Activated CD8-positive, alpha-beta T cell treated with anti-CD3 and anti-CD28 coated beads, Interleukin-2, amount 10 ng/mL, durations not matched to agents 7 days and 5 days (primary cell): ENCODE results near the gene ARHGAP33. TPM values are rescaled to one million over a fixed set of nuclear protein-coding genes. Genes with fewer than 3 reads are reported as not detected.

Experiments
- ATAC-seq: fragments of 150-1000 bp; cut with Tn5 transposase; one replicate; pipeline ENCODE4 v1.10.0; 2021; ENCODE audit warnings: moderate library complexity
- CTCF ChIA-PET: fragments of 350-600 bp; sonication (Branson Sonifier 250); formaldehyde crosslinking; loops from one replicate; lab custom pipeline; 2021; ENCODE audit warnings: antibody characterized with exemption; lab: Charles Lee
- POLR2A ChIA-PET: fragments of 350-600 bp; sonication (Branson Sonifier 250); formaldehyde crosslinking; loops from one replicate; lab custom pipeline; 2021; ENCODE audit warnings: antibody characterized with exemption; lab: Charles Lee
- DNase-seq: peaks from one replicate; pipeline ENCODE4 v3.0.0-alpha.2; 2020
- H3K27ac Mint-ChIP-seq: one replicate; pipeline ENCODE4 v1.8.0; 2021; ENCODE audit warnings: mild to moderate bottlenecking, mixed read lengths
- H3K27me3 Mint-ChIP-seq: one replicate; pipeline ENCODE4 v1.8.0; 2021; ENCODE audit warnings: low read depth, mixed read lengths
- H3K36me3 Mint-ChIP-seq: one replicate; pipeline ENCODE4 v1.8.0; 2021; ENCODE audit warnings: low read depth, mixed read lengths
- H3K4me1 Mint-ChIP-seq: one replicate; pipeline ENCODE4 v1.8.0; 2021; ENCODE audit warnings: low read depth, mixed read lengths
- H3K4me3 Mint-ChIP-seq: one replicate; pipeline ENCODE4 v1.8.0; 2021; ENCODE audit warnings: mild to moderate bottlenecking, mixed read lengths
- H3K9me3 Mint-ChIP-seq: one replicate; pipeline ENCODE4 v1.8.0; 2022; ENCODE audit warnings: mixed read lengths; ENCODE audit not compliant: insufficient read depth
- total RNA-seq, 2 experiments: library from RNA; stranded (reverse); gene quantifications; one replicate each; pipeline ENCODE4 v1.2.3, GENCODE V29; 2021

ARHGAP33 gene
- total RNA-seq, 2 experiments from 2014 or later = 66.6 to 71.0 TPM

- H3K27me3 Mint-ChIP-seq = no peaks in the 10 kb centered on the region
- no peak overlapping the region for H3K4me3 Mint-ChIP-seq
- peaks cover 20% of the 10 kb centered on the region for H3K36me3 Mint-ChIP-seq
- ATAC-seq (no peak), DNase-seq (no peak)
- no peaks in the 10 kb centered on the region for H3K4me1 Mint-ChIP-seq
- H3K9me3 Mint-ChIP-seq = no peaks in the 10 kb centered on the region
- ChIA-PET POLR2A (no interaction called here), CTCF (no interaction called here)
- no peak overlapping the region for H3K27ac Mint-ChIP-seq
These were observed 9.4 kb downstream of the ARHGAP33 start for GRCh38 chr19:35784503-35785338.

- CTCF ChIA-PET = no interaction called here
These were observed 9.9 kb downstream of the ARHGAP33 start for GRCh38 chr19:35785339-35785627.

GRCh38 chr19:35786299-35787160, 11.2 kb downstream of the ARHGAP33 start:
- ATAC-seq (no peak), DNase-seq (no peak)
- ChIA-PET POLR2A (interaction anchor here (0.6 to 0.8 kb wide), 2 partner anchors 14 to 41 kb away, joined by 3 read pairs; partner anchors contain the start of genes PSENEN and U2AF1L4), CTCF (no interaction called here)
- Mint-ChIP-seq H3K4me1 (no peaks in the 10 kb centered on the region), H3K27me3 (no peaks in the 10 kb centered on the region), H3K27ac (no peak overlapping the region), H3K9me3 (no peaks in the 10 kb centered on the region), H3K36me3 (peaks cover 11% of the 10 kb centered on the region), H3K4me3 (no peak overlapping the region)

More at GRCh38 chr19:35785339-35785627, 9.9 kb downstream of the ARHGAP33 start:
- no peak for ATAC-seq
- Mint-ChIP-seq H3K4me3 (no peak overlapping the region), H3K27me3 (no peaks in the 10 kb centered on the region), H3K36me3 (peaks cover 17% of the 10 kb centered on the region), H3K27ac (no peak overlapping the region), H3K9me3 (no peaks in the 10 kb centered on the region), H3K4me1 (no peaks in the 10 kb centered on the region)
- DNase-seq = no peak
- POLR2A ChIA-PET = no interaction called here

GRCh38 chr19:35787227-35787799, 11.9 kb downstream of the ARHGAP33 start:
- DNase-seq (no peak), ATAC-seq (no peak)
- POLR2A ChIA-PET = no interaction called here
- CTCF ChIA-PET = no interaction called here
- H3K27me3 Mint-ChIP-seq = no peaks in the 10 kb centered on the region
- no peak overlapping the region for H3K4me3 Mint-ChIP-seq
- H3K27ac Mint-ChIP-seq = no peak overlapping the region
- no peaks in the 10 kb centered on the region for H3K9me3 Mint-ChIP-seq
- no peaks in the 10 kb centered on the region for H3K4me1 Mint-ChIP-seq
- peaks cover 8% of the 10 kb centered on the region for H3K36me3 Mint-ChIP-seq

- ChIA-PET POLR2A (no interaction called here), CTCF (interaction anchor here (1.8 kb wide), 1 partner anchor 31 kb away, joined by 4 read pairs; no protein-coding TSS in a partner anchor)
- Mint-ChIP-seq H3K27ac (no peak overlapping the region), H3K9me3 (no peaks in the 10 kb centered on the region), H3K4me3 (no peak overlapping the region), H3K4me1 (no peaks in the 10 kb centered on the region), H3K36me3 (peaks cover under 1% of the 10 kb centered on the region), H3K27me3 (peaks cover 3% of the 10 kb centered on the region)
- ATAC-seq (no peak), DNase-seq (no peak)
These were observed 13.0 kb downstream of the ARHGAP33 start for GRCh38 chr19:35788205-35788960.

DNA sequence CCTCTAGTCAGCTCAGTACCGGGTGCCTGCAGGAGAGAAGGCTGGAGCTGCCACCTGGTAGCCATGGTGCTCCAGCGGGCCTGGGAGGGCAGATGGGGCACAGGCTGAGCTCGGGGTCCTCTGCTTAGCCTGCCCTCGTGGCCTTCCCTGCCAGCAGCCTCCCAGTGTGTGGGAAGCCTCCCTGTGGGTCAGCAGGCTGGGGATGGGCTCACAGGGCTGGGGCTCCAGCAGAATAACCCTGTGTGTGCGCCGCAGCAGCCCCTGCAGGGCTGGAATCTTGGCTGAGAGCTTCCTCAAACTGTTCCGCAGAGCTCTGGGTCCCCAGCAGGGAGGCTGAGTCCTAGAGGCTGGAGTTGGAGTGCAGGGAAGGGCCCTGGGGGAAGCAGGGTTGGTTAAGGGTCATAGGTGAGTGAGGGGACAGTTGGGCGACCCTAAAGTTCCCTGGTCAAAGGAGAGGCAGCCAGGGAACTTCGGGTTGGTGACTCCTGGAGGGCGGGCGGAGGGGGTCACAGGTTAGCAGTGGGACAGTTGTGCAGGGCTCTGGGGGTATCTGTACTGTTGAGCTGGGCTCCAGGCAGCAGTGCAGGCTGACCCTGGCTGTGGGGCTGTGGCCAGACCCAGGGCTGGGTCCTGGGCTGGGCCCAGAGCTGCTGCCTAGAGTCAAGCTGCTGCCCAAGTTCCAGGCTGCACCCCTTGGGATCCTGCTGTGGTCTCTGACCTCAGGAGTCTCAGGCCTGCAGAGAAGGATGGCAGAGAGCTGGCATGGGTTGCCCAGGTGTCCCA, 14.0 kb downstream of the ARHGAP33 start:
- Mint-ChIP-seq H3K27ac (no peak overlapping the region), H3K27me3 (peaks cover 3% of the 10 kb centered on the region), H3K36me3 (no peaks in the 10 kb centered on the region), H3K4me1 (no peaks in the 10 kb centered on the region), H3K9me3 (no peaks in the 10 kb centered on the region), H3K4me3 (no peak overlapping the region)
- POLR2A ChIA-PET = no interaction called here
- CTCF ChIA-PET = interaction anchor here (1.8 kb wide), 1 partner anchor 30 kb away, joined by 4 read pairs; no protein-coding TSS in a partner anchor
- ATAC-seq (no peak), DNase-seq (no peak)

GRCh38 chr19:35789978-35790944, 14.9 kb downstream of the ARHGAP33 start:
- H3K27ac Mint-ChIP-seq = no peak overlapping the region
- H3K36me3 Mint-ChIP-seq = no peaks in the 10 kb centered on the region
- ChIA-PET POLR2A (no interaction called here), CTCF (interaction anchor here (1.0 to 1.8 kb wide), 2 partner anchors 29 to 141 kb away, joined by 4 read pairs; no protein-coding TSS in a partner anchor)
- DNase-seq = no peak
- H3K4me1 Mint-ChIP-seq = no peaks in the 10 kb centered on the region
- H3K27me3 Mint-ChIP-seq = peaks cover 3% of the 10 kb centered on the region
- no peaks in the 10 kb centered on the region for H3K9me3 Mint-ChIP-seq
- no peak for ATAC-seq
- H3K4me3 Mint-ChIP-seq = no peak overlapping the region

- DNase-seq (peak; percentile 36), ATAC-seq (peak; percentile 43)
- H3K27me3 Mint-ChIP-seq = peaks cover 8% of the 10 kb centered on the region
- POLR2A ChIA-PET = no interaction called here
- H3K9me3 Mint-ChIP-seq = no peaks in the 10 kb centered on the region
- CTCF ChIA-PET = interaction anchor here (1.0 kb wide), 1 partner anchor 140 kb away, joined by 4 read pairs; no protein-coding TSS in a partner anchor
- no peak overlapping the region for H3K27ac Mint-ChIP-seq
- H3K36me3 Mint-ChIP-seq = no peaks in the 10 kb centered on the region
- H3K4me1 Mint-ChIP-seq = no peaks in the 10 kb centered on the region
- no peak overlapping the region for H3K4me3 Mint-ChIP-seq
These were observed 15.8 kb downstream of the ARHGAP33 start for GRCh38 chr19:35790981-35791813.

- no peaks in the 10 kb centered on the region for H3K9me3 Mint-ChIP-seq
- no peaks in the 10 kb centered on the region for H3K36me3 Mint-ChIP-seq
- peaks cover 14% of the 10 kb centered on the region for H3K27me3 Mint-ChIP-seq
- H3K4me3 Mint-ChIP-seq = no peak overlapping the region
- no peak for DNase-seq
- CTCF ChIA-PET = no interaction called here
- no peak overlapping the region for H3K27ac Mint-ChIP-seq
- POLR2A ChIA-PET = no interaction called here
- no peak for ATAC-seq
- H3K4me1 Mint-ChIP-seq = no peaks in the 10 kb centered on the region
These were observed 16.5 kb downstream of the ARHGAP33 start for GRCh38 chr19:35791814-35792279.
